Body of pancreas (tissue), 4 donors: Measurements from ENCODE around the gene HYI. TPM values are rescaled to one million over a fixed set of nuclear protein-coding genes. Genes with fewer than 3 reads are reported as not detected.
A peak's percentile ranks its signal among the peaks of the same experiment; 100 is the strongest.

Source experiments
- ATAC-seq: fragments of 150-250 bp; one replicate; pipeline ENCODE4 v1.9.1; 2016
- DNase-seq, 4 donors: peaks; one replicate each; pipeline ENCODE4 v3.0.0-alpha.2; 2019
- H3K27ac ChIP-seq, 4 donors: fragments of 200-600 bp; sonication (generic); 1 replicate in 3 of 4; 2 replicates in 1 of 4; pipeline versions ENCODE4 v1.5.1 to v1.6.1; 2016 to 2019; ENCODE audit warnings: mild to moderate bottlenecking in 1 of 4, mixed read lengths in 1 of 4, moderate library complexity in 1 of 4
- H3K27me3 ChIP-seq, 2 donors: fragments of 200-600 bp; sonication (generic); one replicate each; pipeline ENCODE4 v1.6.0; 2016; ENCODE audit warnings: mild to moderate bottlenecking in 1 of 2
- H3K36me3 ChIP-seq, 2 donors: fragments of 200-600 bp; sonication (generic); replicated peaks in 1 of 2; 2 replicates each; pipeline ENCODE4 v1.5.1; 2016; ENCODE audit warnings: low read depth in 2 of 2; ENCODE audit not compliant: insufficient read depth in 1 of 2
- H3K4me1 ChIP-seq: fragments of 200-600 bp; sonication (generic); one replicate; pipeline ENCODE4 v1.6.0; 2016
- H3K4me3 ChIP-seq, 2 donors: fragments of 200-600 bp; sonication (generic); 1 replicate in 1 of 2; 2 replicates in 1 of 2; pipeline ENCODE4 v1.5.1; 2016 to 2019
- H3K9me3 ChIP-seq, 3 donors: fragments of 200-600 bp; sonication (generic); 1 replicate in 2 of 3; 2 replicates in 1 of 3; pipeline ENCODE4 v1.5.1; 2016
- POLR2A ChIP-seq, 3 donors: fragments of 450-650 bp; IDR thresholded peaks; one replicate each; pipeline ENCODE4 v1.6.1; 2016; ENCODE audit warnings: antibody characterized with exemption in 3 of 3, mild to moderate bottlenecking in 2 of 3
- WGBS, 2 donors: methylation state at CpG; one replicate each; pipeline ENCODE4 v1.1.5; 2017; 5-methylcytosine and 5-hydroxymethylcytosine counted together
- intact Hi-C: fragments of 100-400 bp; cut with DNase I; formaldehyde crosslinking; loops from one replicate; pipeline ENCODE4 v1.15.1; 2023
- total RNA-seq, 2 donors: library from RNA; depleted of rRNA; stranded (reverse); fragments of >200 nt; gene quantifications; one replicate each; pipeline ENCODE4 v1.1.0, GENCODE V29; 2016
- TF ChIP-seq, protein P1 (sequence below), 7 experiments: fragments of 450-650 bp in 4 of 7; fragments of 200-600 bp in 3 of 7; sonication (generic) in 3 of 7; IDR thresholded peaks; one replicate each; pipeline ENCODE4 v1.5.1; 2016 to 2019; ENCODE audit warnings: antibody characterized with exemption in 7 of 7

HYI gene
- total RNA-seq, 2 donors from 2014 or later: 101 to 157 TPM

DNA sequence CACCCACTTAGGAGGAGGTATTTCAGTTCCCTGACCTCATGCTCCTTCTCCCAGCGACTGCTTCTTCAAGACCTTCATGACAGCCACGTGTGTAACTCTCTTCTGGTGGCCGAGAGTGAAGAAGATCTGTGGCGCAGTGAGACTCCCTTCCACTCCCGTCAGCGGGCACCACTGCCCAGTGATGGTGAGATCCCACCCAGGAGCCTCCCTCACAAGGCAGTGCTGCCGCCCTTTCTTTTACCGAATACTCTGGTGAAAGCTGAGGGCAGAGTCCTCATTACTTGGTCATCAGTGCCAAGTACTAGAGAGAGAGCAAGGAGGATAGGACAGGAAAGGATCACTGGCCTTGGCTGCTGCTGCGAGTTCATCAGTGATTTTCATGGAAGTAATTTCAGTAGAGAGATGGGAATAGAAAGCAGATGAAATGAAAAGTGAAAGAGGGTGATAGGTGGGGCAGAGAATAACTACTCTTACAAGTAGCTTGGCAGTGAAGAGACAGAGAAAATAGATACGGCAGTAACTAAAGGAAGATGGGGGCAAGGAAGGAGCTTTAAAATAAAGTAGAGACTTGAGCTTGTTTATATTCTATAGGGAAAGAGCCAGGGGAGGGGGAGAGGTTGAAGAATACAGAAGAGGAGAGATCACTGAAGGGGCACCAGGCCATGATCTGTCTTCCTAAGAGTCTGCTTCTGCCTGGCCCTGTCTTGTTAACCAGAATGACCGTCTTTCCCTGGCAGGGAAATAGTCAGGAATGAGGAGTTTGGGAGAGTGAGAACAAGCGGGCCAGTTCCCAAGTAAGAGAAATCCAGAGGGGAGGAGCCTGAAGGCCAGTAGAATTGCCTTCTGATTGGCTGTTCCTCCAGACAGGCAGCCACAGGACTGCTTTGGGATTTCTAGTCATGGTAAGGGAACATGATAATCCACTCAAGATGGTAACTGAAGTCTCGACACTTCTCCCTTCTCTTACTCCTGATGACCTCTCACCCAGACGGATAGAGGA lies 18.3 kb downstream of the HYI start:
- H3K36me3 ChIP-seq: peaks cover 0 to 36% of the 10 kb centered on the region in 2 donors
- WGBS, 2 donors: 78 to 80% methylated on average over 13 to 14 of the region's 14 CpGs
- no peaks in the 10 kb centered on the region for H3K4me1 ChIP-seq
- no peak overlapping the region for H3K27ac ChIP-seq
- TF ChIP-seq, protein P1, sequence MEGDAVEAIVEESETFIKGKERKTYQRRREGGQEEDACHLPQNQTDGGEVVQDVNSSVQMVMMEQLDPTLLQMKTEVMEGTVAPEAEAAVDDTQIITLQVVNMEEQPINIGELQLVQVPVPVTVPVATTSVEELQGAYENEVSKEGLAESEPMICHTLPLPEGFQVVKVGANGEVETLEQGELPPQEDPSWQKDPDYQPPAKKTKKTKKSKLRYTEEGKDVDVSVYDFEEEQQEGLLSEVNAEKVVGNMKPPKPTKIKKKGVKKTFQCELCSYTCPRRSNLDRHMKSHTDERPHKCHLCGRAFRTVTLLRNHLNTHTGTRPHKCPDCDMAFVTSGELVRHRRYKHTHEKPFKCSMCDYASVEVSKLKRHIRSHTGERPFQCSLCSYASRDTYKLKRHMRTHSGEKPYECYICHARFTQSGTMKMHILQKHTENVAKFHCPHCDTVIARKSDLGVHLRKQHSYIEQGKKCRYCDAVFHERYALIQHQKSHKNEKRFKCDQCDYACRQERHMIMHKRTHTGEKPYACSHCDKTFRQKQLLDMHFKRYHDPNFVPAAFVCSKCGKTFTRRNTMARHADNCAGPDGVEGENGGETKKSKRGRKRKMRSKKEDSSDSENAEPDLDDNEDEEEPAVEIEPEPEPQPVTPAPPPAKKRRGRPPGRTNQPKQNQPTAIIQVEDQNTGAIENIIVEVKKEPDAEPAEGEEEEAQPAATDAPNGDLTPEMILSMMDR (IDR thresholded peaks at IDR 0.05): no peak
- no peak for TF ChIP-seq POLR2A (IDR thresholded peaks at IDR 0.05)
- ATAC-seq (peak; percentile 61), DNase-seq (peak in 2 of 4 donors; percentile 8 to 30)
- H3K27me3 ChIP-seq: no peaks in the 10 kb centered on the region
- H3K4me3 ChIP-seq: no peak overlapping the region
- H3K9me3 ChIP-seq: no peaks in the 10 kb centered on the region
- intact Hi-C loops: no loop called here

DNA sequence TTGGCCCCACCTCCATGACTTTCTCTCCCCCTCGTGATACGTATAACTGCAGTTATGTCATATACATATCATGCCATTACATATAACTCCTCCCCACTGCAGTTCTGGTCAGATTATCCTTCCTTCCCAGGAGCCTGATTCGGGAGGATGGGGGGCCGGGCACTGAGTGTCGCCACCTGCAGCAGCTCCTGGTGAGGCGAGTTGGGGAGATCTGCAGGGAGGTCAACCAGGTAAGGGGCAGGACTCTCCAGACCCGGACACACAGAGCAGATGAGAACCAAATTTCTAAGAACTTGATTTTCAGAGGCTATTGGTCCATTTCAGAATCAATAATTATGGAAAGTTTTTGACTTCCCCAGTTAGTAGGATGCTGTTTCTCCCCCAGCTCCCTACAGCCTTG lies 19.5 kb downstream of the HYI start:
- Histone ChIP-seq H3K9me3 (no peaks in the 10 kb centered on the region), H3K36me3 (peaks cover 0 to 42% of the 10 kb centered on the region in 2 donors), H3K27ac (no peak overlapping the region), H3K4me3 (no peak overlapping the region), H3K4me1 (no peaks in the 10 kb centered on the region), H3K27me3 (no peaks in the 10 kb centered on the region)
- intact Hi-C loops: no loop called here
- no peak for TF ChIP-seq POLR2A (IDR thresholded peaks at IDR 0.05)
- TF ChIP-seq, protein P1 (IDR thresholded peaks at IDR 0.05): no peak
- peak in 1 of 4 donors; percentile 7 for DNase-seq
- no peak for ATAC-seq
- WGBS, 2 donors: 89% methylated on average over 7 of the region's 7 CpGs

DNA sequence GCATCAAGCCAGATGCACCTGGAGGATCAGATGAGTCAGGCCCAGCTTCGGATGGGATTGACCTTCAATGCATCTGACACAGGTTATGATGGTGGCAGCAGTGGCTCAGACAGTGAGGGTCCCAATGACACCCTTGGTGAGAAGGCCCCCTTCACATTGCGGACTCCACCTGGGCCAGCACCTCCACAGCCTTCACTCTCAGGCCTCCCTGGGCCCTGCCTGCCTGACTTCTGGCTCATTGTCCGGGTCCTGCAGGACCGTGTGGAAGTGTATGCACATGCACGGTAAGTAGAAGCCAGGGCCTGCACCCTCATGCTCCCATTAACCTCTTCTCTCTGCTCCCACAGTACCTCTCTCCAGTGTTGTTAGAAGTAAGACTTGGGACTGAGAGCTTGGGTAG lies 20.8 kb downstream of the HYI start:
- no peaks in the 10 kb centered on the region for H3K4me1 ChIP-seq
- TF ChIP-seq, protein P1 (IDR thresholded peaks at IDR 0.05): no peak
- TF ChIP-seq POLR2A (IDR thresholded peaks at IDR 0.05): no peak
- no peaks in the 10 kb centered on the region for H3K9me3 ChIP-seq
- H3K27ac ChIP-seq: no peak overlapping the region
- H3K27me3 ChIP-seq: no peaks in the 10 kb centered on the region
- DNase-seq (peak in 1 of 4 donors; percentile 6), ATAC-seq (no peak)
- intact Hi-C loops: no loop called here
- H3K4me3 ChIP-seq: no peak overlapping the region
- 82 to 91% methylated on average over 5 of the region's 5 CpGs for WGBS, 2 donors
- H3K36me3 ChIP-seq: peaks cover 0 to 51% of the 10 kb centered on the region in 2 donors

DNA sequence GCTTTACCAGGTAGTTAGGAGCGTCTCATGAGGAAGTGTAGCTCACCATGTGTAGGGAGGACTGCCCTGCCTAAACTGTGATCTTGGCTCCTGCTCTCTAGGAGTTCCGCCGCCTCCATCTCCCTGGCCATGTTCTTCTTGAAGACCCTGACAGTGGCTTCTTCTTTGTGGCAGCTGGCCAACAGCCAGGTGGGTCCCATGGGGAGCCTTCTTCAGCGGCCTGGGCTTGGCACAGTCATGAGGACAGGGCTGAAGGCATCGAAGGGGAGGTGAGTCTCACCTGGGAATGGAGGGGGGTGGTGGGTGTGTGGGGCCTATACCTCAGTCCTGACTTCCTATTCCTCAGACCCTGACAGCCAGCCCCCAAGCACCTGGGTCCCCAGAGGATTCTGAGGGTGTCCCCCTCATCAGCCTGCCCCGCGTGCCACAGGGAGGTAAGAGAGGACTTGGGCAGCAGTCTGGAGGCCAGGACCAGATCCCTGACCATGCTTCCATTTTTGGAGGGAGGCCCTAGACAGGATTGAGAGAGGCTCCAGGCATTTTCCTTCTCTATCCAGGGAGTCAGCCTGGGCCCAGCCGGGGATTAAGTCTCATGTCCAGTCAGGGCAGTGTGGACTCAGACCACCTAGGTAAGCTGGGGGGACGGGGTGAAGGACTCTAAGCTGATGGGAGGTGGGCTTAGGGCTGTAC lies 21.4 kb downstream of the HYI start:
- Histone ChIP-seq H3K4me3 (no peak overlapping the region), H3K36me3 (peaks cover 0 to 57% of the 10 kb centered on the region in 2 donors), H3K4me1 (no peaks in the 10 kb centered on the region), H3K27me3 (no peaks in the 10 kb centered on the region), H3K27ac (no peak overlapping the region), H3K9me3 (no peaks in the 10 kb centered on the region)
- ATAC-seq: no peak
- intact Hi-C loops: no loop called here
- no peak for DNase-seq
- 96 to 97% methylated on average over 7 to 9 of the region's 9 CpGs for WGBS, 2 donors
- TF ChIP-seq, protein P1 (IDR thresholded peaks at IDR 0.05): no peak
- TF ChIP-seq POLR2A (IDR thresholded peaks at IDR 0.05): no peak
